Kidney glomerular epithelial cell (primary cell): Measurements from ENCODE around the gene TNFSF12.

Experiments
- DNase-seq: peaks from one replicate; lab custom pipeline; 2025; lab: John Stamatoyannopoulos, UW

Gene TNFSF12, protein sequence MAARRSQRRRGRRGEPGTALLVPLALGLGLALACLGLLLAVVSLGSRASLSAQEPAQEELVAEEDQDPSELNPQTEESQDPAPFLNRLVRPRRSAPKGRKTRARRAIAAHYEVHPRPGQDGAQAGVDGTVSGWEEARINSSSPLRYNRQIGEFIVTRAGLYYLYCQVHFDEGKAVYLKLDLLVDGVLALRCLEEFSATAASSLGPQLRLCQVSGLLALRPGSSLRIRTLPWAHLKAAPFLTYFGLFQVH

DNA sequence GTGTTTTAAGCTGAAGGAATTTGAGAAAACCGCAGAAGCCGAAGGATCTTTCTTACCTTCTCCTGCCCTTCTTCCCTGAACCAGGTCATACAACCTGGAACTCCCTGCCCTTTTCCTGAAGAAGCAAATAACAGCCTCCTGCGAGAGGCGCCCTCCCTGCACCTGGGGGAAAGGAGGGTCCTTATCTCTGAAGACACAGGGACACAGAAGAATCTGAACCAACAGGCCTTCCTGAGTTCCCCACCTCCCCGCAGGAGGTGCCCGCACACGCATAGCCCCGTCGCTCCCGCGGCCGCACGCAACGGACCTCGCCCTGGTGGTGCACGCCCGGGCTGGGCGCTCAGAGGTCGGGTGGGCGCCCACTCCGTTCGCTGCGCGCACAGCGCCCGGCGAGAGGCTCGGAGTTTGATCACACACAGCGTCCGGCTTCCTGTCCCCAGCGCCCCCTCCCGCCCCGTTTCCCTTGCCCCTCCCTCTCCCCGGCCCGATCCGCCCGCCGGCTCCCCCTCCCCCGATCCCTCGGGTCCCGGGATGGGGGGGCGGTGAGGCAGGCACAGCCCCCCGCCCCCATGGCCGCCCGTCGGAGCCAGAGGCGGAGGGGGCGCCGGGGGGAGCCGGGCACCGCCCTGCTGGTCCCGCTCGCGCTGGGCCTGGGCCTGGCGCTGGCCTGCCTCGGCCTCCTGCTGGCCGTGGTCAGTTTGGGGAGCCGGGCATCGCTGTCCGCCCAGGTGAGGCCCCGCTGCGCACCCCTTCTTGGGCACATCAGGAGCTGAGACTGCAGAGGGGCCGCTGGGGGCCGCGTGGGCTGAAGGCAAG lies at the start of gene TNFSF12:
TSS of gene TNFSF12 (plus strand) at position 474 of the 816 bp plus-strand sequence. CDS start at position 570, 96 bp downstream.
- no peak for DNase-seq

DNA sequence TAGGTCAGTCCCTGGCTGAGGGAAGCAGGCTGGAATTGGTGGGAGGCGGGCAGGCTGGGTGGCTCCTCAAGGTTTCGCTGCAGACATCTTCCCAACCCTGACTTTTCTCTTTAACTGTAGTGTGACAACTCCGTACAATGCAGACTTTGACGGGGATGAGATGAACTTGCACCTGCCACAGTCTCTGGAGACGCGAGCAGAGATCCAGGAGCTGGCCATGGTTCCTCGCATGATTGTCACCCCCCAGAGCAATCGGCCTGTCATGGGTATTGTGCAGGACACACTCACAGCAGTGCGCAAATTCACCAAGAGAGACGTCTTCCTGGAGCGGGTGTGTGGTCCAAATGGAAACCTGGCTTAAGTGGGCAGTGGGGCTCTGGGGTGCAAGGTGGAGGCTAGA lies 49.7 kb upstream of the TNFSF12 start:
- DNase-seq = no peak

DNA sequence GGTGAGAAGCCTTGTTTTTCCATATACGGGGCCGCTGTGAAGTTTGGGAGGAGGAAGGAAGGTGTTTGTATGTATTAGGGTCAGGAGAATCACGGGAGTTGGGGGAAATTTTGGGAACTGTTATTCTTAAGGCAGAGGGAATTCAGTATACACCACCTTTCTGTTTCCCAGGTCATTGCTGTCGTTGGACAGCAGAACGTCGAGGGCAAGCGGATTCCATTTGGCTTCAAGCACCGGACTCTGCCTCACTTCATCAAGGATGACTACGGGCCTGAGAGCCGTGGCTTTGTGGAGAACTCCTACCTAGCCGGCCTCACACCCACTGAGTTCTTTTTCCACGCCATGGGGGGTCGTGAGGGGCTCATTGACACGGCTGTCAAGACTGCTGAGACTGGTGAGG lies 47.1 kb upstream of the TNFSF12 start:
- no peak for DNase-seq

DNA sequence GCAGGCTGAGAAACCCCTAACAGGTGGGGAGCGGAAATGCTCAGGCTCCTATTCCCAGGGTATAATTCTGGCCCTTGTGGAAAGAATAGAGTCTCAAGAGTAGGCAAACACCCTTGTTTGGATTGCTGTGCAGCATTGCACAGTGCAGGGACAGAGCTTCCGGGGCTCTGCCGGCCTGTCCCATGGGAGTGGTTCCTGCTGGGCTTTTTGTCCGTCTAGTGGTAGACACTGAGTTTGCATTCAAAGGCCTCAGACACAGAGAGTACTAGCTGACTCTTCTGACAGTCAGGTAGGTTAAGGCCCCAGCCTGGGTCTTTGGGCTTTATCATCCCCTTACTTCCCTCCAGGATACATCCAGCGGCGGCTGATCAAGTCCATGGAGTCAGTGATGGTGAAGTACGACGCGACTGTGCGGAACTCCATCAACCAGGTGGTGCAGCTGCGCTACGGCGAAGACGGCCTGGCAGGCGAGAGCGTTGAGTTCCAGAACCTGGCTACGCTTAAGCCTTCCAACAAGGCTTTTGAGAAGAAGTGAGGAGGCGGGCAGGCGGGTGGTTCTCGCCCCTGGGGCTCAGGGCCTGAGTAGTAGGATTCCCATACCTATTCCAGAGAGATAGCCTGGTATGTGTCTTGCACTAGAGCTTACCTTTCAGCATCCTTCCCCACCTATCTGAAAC lies 46.5 kb upstream of the TNFSF12 start:
- DNase-seq = no peak

DNA sequence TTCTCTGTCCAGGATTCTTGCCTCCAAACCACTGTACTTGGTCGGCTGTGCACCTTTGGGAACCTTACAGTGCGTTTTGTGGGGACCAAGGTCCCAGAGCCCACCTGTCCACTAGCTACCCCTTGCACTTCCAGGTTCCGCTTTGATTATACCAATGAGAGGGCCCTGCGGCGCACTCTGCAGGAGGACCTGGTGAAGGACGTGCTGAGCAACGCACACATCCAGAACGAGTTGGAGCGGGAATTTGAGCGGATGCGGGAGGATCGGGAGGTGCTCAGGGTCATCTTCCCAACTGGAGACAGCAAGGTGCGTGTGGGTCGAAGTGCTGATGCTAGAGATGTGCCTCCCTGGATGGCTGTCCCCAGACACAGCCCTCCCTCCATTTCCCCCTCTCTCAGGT lies 45.9 kb upstream of the TNFSF12 start:
- no peak for DNase-seq

DNA sequence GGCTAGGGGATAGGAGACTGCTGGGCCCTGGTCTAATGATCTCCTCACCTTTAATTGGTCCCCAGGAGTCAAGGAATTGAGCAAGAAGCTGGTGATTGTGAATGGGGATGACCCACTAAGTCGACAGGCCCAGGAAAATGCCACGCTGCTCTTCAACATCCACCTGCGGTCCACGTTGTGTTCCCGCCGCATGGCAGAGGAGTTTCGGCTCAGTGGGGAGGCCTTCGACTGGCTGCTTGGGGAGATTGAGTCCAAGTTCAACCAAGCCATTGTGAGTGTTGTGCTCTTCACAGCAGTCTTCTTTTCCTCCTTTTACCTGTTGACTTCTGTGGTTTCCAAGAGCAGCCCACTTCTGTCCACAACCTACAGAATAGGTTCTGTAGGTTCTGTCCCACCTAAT lies 45.3 kb upstream of the TNFSF12 start:
- no peak for DNase-seq

DNA sequence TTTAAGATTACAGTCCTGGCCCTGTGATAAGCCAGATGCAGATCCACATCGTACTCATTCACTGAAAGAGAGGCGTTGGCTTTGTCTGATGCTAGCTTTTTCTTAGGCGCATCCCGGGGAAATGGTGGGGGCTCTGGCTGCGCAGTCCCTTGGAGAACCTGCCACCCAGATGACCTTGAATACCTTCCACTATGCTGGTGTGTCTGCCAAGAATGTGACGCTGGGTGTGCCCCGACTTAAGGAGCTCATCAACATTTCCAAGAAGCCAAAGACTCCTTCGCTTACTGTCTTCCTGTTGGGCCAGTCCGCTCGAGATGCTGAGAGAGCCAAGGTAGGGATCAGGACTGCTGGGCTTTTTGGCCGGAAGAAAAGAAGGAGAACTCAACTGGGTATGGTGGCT lies 40.7 kb upstream of the TNFSF12 start:
- no peak for DNase-seq

DNA sequence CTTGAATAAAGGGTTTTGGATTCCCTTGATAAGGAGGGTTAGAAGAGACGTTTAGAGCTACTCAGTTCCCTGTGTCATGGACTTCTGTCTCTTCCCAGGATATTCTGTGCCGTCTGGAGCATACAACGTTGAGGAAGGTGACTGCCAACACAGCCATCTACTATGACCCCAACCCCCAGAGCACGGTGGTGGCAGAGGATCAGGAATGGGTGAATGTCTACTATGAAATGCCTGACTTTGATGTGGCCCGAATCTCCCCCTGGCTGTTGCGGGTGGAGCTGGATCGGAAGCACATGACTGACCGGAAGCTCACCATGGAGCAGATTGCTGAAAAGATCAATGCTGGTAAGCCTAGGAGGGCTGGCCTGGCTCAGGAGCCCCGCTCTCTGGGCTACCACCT lies 40.0 kb upstream of the TNFSF12 start:
- DNase-seq = no peak

DNA sequence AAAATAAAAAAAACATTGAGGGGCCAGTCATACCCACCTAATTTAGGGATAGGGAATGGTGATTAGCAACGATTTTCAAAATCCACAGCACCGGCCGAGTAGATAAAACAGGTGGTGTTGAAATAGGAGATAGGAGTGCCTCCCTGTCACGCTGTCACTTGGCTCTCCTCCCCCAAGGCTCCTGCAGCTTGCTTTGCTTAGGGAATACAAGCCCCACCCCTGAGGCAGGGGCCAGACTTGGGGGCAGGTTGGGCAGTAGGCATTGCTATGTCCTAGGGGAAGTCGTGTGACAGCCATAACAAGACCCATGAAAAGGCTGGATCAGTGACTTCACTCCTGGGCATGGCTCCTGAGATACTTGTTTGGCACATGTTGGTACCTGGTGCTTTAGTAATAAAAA lies 38.9 kb upstream of the TNFSF12 start:
- DNase-seq = no peak

DNA sequence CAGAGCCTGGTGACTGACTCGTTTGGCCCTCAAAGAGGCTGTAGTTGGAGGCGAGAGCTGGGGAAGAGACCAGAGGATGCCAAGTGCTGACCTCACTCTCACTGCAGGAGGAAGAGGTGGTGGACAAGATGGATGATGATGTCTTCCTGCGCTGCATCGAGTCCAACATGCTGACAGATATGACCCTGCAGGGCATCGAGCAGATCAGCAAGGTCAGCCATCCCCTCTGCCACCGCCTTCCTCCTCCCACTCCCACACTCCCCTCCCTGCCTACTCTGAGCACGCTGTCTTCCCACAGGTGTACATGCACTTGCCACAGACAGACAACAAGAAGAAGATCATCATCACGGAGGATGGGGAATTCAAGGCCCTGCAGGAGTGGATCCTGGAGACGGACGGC lies 37.8 kb upstream of the TNFSF12 start:
- DNase-seq = no peak

DNA sequence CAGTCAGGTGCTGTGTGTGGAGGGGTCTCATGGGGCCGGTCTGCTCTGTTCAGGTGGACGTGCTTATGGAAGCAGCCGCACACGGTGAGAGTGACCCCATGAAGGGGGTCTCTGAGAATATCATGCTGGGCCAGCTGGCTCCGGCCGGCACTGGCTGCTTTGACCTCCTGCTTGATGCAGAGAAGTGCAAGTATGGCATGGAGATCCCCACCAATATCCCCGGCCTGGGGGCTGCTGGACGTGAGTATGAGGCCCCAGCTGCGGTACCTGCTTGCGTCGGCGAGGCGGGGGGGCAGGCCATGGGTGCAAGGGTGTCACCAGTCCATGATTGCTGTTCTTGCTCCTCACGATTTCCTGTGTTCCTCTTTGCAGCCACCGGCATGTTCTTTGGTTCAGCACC lies 36.8 kb upstream of the TNFSF12 start:
- DNase-seq = no peak

DNA sequence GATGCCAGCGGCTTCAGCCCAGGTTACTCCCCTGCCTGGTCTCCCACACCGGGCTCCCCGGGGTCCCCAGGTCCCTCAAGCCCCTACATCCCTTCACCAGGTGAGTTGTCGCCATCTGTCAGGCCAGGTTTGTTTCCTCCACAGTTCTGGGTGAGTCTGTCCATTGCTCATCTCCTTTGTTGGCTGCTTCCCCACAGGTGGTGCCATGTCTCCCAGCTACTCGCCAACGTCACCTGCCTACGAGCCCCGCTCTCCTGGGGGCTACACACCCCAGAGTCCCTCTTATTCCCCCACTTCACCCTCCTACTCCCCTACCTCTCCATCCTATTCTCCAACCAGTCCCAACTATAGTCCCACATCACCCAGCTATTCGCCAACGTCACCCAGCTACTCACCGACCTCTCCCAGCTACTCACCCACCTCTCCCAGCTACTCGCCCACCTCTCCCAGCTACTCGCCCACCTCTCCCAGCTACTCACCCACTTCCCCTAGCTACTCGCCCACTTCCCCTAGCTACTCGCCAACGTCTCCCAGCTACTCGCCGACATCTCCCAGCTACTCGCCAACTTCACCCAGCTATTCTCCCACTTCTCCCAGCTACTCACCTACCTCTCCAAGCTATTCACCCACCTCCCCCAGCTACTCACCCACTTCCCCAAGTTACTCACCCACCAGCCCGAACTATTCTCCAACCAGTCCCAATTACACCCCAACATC lies 35.9 kb upstream of the TNFSF12 start:
- DNase-seq = no peak

DNA sequence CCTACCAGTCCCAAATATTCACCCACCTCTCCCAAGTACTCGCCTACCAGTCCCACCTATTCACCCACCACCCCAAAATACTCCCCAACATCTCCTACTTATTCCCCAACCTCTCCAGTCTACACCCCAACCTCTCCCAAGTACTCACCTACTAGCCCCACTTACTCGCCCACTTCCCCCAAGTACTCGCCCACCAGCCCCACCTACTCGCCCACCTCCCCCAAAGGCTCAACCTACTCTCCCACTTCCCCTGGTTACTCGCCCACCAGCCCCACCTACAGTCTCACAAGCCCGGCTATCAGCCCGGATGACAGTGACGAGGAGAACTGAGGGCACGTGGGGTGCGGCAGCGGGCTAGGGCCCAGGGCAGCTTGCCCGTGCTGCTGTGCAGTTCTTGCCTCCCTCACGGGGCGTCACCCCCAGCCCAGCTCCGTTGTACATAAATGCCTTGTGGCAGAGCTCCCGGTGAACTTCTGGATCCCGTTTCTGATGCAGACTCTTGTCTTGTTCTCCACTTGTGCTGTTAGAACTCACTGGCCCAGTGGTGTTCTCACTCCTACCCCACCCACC lies 34.9 kb upstream of the TNFSF12 start:
- DNase-seq = no peak

DNA sequence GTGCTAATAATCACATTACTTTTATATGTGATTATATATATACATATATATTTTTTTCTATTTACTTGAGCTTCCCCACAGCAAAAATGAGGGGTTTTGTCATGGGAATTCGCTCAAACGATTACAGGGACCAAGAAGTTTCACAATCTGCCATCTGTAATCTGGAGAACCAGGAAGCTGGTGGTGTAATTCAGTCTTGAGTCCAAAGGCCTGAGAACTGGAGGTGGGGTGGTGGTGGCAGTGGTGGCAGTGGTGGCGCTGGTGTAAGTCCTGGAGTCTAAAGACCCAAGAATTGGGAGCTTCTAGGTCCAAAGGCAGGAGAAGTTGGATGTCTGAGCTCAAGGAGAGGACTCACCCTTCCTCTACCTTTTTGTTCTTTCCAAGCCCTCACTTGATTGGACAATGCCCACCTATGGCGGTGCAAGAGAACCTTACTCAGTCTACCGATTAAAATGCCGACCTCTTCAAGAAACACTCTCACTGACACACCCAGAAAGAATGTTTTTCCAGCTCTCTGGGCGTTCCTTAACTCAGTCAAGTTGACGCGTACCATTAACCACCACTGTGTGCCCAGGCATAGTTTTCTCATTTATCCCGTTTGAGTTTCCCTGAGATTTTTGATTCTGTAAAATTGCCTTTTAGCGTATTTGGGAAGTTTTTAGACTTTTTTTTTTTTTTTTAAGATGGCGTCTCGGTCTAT lies 32.8 kb upstream of the TNFSF12 start:
- peak; percentile 44 for DNase-seq

DNA sequence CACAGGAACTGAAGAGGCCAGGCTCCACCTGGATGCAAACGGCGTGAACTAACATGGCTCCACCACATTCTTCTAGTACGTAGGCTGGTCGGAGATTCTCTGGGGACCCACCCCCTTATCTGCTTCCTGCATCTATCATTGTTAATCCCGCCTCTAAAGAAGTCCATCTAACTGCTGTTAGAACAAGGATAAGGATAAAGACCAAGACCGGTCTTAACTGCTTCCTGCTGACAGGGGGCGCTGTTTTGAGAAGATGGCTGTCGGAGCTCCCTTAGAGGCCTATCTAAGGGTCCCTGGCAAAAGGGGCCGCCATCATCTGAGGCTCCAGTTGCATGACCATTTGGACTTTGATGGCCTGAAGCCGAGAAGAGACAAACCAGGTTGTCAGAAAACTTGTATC lies 25.8 kb upstream of the TNFSF12 start:
- DNase-seq = no peak

DNA sequence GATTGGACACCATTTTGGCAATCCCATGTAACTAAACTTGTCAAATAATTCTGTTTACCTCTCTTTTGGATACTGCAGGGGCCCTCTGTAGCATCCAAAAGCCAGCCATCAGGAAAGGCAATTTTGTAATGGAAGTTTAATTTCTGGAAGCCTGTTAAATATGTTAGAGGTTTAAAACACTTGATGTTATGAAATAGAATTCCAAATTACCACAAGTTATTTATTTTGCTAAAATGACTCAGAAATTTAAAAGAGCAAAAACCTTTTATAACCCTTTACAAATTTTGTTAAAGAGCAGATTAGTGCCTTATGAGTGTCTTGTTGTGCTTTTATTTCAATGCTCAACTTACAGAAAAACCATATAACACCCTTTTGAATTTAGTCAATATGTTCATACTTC lies 20.0 kb upstream of the TNFSF12 start:
- DNase-seq = no peak

DNA sequence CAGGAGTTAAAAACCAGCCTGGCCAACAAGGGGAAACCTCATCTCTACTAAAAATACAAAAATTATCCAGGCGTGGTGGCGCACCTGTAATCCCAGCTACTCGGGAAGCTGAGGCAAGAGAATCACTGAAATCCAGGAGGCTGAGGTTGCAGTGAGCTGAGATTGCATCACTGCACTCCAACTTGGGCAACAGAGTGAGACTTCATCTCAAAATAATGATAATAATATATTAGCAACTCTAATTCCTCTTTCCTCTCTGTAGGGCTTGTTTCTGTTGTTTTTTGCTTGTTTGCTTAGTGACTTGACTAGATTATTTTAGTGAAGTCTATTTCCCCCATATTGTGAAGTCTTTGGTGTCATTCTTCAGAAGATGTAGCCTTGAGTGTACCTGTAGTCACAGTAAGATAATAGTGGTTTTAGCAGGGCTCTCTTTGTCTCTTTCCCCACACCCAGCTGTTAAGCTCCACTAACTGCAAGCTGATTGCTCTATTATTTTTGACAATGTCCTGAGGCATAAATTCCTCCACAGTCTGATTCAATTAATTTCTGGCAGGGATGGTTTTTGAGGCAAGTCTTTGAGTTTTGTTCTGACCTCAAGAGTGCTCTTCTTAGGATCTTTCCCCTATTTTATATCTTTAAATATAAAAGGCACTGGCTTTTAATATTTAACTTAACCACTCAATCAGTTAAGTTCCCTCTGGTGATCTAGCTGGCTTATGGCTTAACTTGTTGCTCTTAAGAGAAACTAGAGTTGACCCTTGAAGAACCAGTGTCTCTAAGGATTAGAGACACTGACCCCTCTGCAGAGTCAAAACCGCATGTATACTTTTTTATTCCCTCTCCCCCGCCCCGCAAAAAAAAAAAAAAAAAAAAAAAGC lies 18.6 kb upstream of the TNFSF12 start:
- DNase-seq = no peak

DNA sequence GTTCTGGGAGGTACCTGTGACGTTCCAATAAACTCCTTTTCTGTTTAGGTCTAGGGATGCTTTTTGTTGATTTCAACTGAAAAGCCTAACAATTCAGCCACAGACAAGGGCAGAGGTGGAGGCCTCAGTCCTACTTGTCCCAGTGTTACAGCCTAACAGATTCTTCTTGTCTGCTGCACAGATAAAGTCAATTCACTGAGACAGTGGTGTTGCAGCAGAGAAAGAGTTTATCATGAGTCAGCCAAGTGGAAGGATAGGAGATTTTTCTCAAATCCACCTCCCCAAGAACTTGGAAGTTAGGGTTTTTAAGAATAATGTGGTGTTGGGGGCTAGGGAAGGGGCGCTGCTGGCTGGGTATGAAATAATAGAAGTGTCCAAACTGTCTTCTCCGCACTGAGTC lies 10.8 kb upstream of the TNFSF12 start:
- DNase-seq = no peak

DNA sequence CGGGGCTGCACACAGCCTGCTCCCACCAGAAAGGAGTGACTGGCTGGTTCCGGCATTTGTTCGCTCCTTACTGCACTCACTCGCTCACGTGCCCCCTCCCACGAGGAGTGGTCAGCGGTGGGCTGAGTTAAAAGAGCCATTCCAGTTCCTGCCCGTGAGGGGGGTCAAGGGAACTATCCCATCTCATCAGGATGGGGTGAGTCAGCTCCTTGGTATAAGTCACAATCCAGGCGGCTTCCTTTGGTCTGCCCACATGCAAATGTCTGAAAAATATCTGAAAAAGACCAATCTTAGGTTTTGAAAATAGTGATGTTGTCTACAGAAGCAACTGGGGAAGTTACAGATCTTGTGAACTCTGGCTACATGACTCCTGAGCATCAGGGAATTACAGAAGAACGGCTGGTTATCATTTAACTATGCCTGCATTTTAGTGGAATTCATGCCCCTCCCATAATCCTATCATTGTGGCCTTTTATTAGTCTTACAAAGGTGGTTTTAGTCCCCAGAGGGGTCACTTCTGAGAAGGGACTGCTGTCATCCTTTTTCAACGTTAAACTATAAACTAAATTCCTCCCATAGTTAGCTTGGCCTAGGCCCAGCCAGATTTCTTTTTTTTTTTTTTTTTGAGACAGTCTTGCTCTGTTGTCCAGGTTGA lies 9.8 kb upstream of the TNFSF12 start:
- DNase-seq = no peak

DNA sequence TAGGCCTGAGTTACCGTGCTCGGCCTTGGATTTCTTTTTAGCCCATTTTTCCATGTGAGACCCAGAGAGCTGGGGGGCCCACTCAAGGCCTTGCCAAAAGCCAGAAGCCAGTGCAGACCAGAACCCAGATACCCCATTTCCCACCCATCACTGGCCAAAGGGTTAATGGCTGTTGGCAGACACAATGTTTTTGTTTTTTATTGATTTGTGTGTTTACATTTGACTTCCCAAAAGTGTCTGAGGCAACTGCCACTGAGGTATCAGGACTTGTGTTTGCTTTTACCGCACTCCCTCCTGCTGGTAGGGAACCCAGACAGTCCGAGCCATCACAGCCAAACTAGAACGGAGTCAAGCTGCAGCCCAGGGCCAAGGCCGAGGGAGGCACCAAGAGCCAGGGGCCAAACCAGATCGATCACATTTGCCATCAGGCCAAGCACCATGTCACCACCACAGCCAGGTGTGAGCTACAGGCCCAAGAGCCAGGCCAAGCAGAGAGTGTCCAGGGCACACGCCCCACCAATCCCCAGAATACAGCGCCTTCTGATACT lies 7.7 kb upstream of the TNFSF12 start:
- DNase-seq = no peak
